H9 (cell line): ENCODE measurements around the gene POLR2L. TPM values are rescaled to one million over a fixed set of nuclear protein-coding genes. Genes with fewer than 3 reads are reported as not detected.
A peak's percentile ranks its signal among the peaks of the same experiment; 100 is the strongest.

Source experiments
- DNase-seq: peaks from one replicate; pipeline ENCODE4 v3.0.0-alpha.2; 2017
- H2AFZ ChIP-seq: one replicate; pipeline ENCODE4 v1.6.1; 2013; ENCODE audit warnings: mild to moderate bottlenecking, low read length, control low read depth, moderate library complexity
- H2AK5ac ChIP-seq: 2 replicates; pipeline ENCODE4 v1.6.1; 2013; ENCODE audit warnings: low read length, control low read depth, mixed read lengths; ENCODE audit not compliant: insufficient read length
- H2BK120ac ChIP-seq: one replicate; pipeline ENCODE4 v1.6.1; 2013; ENCODE audit warnings: low read depth, mild to moderate bottlenecking, low read length, control low read depth, inconsistent platforms; ENCODE audit not compliant: poor library complexity, severe bottlenecking
- H2BK12ac ChIP-seq: 2 replicates; pipeline ENCODE4 v1.6.1; 2013; ENCODE audit warnings: low read length, control low read depth, mixed read lengths, low read depth; ENCODE audit not compliant: insufficient read length
- H2BK15ac ChIP-seq: 2 replicates; pipeline ENCODE4 v1.6.1; 2013; ENCODE audit warnings: low read depth, low read length, control low read depth
- H2BK20ac ChIP-seq: one replicate; pipeline ENCODE4 v1.6.1; 2013; ENCODE audit warnings: low read depth, mild to moderate bottlenecking, low read length, control low read depth, inconsistent platforms; ENCODE audit not compliant: poor library complexity, severe bottlenecking
- H2BK5ac ChIP-seq: 2 replicates; pipeline ENCODE4 v1.6.1; 2013; ENCODE audit warnings: low read length, control low read depth, mixed read lengths; ENCODE audit not compliant: insufficient read length
- H3K14ac ChIP-seq: 2 replicates; pipeline ENCODE4 v1.6.1; 2013; ENCODE audit warnings: low read length, control low read depth; ENCODE audit not compliant: insufficient read depth
- H3K18ac ChIP-seq: 2 replicates; pipeline ENCODE4 v1.6.1; 2013; ENCODE audit warnings: low read depth, mild to moderate bottlenecking, mixed read lengths, low read length, control low read depth; ENCODE audit not compliant: insufficient read length
- H3K23ac ChIP-seq: 2 replicates; pipeline ENCODE4 v1.6.1; 2013; ENCODE audit warnings: low read length, control low read depth, mixed read lengths, low read depth; ENCODE audit not compliant: insufficient read length
- H3K23me2 ChIP-seq: 2 replicates; pipeline ENCODE4 v1.6.1; 2013; ENCODE audit warnings: low read depth, mild to moderate bottlenecking, mixed read lengths, low read length, control low read depth; ENCODE audit not compliant: insufficient read length, poor library complexity, severe bottlenecking
- H3K27ac ChIP-seq: 2 replicates; pipeline ENCODE4 v1.5.1; 2013; ENCODE audit warnings: low read length, control low read depth, mixed read lengths, low read depth; ENCODE audit not compliant: insufficient read length
- H3K27me3 ChIP-seq: 2 replicates; pipeline ENCODE4 v1.6.1; 2013; ENCODE audit warnings: low read length, control low read depth, inconsistent platforms; ENCODE audit not compliant: insufficient read depth
- H3K4ac ChIP-seq: 2 replicates; pipeline ENCODE4 v1.6.1; 2013; ENCODE audit warnings: low read depth, mild to moderate bottlenecking, control low read depth, inconsistent platforms, low read length, moderate library complexity
- H3K4me1 ChIP-seq: 2 replicates; pipeline ENCODE4 v1.6.1; 2013; ENCODE audit warnings: low read length, control low read depth, inconsistent platforms; ENCODE audit not compliant: insufficient read depth
- H3K4me2 ChIP-seq: 2 replicates; pipeline ENCODE4 v1.6.1; 2013; ENCODE audit warnings: low read length, control low read depth, mixed read lengths; ENCODE audit not compliant: insufficient read length, insufficient read depth
- H3K56ac ChIP-seq: 2 replicates; pipeline ENCODE4 v1.6.1; 2013; ENCODE audit warnings: low read depth, mild to moderate bottlenecking, mixed read lengths, low read length, control low read depth; ENCODE audit not compliant: insufficient read length
- H3K79me1 ChIP-seq: 2 replicates; pipeline ENCODE4 v1.6.1; 2013; ENCODE audit warnings: low read depth, mild to moderate bottlenecking, moderate library complexity, low read length, control low read depth, inconsistent platforms; ENCODE audit not compliant: insufficient read depth, poor library complexity, severe bottlenecking
- H3K79me2 ChIP-seq: 2 replicates; pipeline ENCODE4 v1.6.1; 2013; ENCODE audit warnings: low read length, control low read depth, inconsistent platforms; ENCODE audit not compliant: insufficient read depth
- H3K9ac ChIP-seq: 2 replicates; pipeline ENCODE4 v1.6.1; 2013; ENCODE audit warnings: low read length, control low read depth, mixed read lengths; ENCODE audit not compliant: insufficient read length; ENCODE audit errors: extremely low read depth
- H3K9me3 ChIP-seq: one replicate; pipeline ENCODE4 v1.6.1; 2013; ENCODE audit warnings: low read depth, low read length, inconsistent platforms; ENCODE audit not compliant: control insufficient read depth
- H3T11ph ChIP-seq: one replicate; pipeline ENCODE4 v1.6.1; 2013; ENCODE audit warnings: mild to moderate bottlenecking, low read length, control low read depth, inconsistent platforms
- H4K20me1 ChIP-seq: one replicate; pipeline ENCODE4 v1.6.1; 2013; ENCODE audit not compliant: control insufficient read depth, insufficient read length, insufficient read depth
- H4K5ac ChIP-seq: 2 replicates; pipeline ENCODE4 v1.6.1; 2013; ENCODE audit warnings: low read depth, mild to moderate bottlenecking, mixed read lengths, low read length, control low read depth; ENCODE audit not compliant: insufficient read length
- H4K8ac ChIP-seq: replicated peaks from 2 replicates; pipeline ENCODE4 v1.6.1; 2013; ENCODE audit warnings: low read length, control low read depth, mixed read lengths, low read depth; ENCODE audit not compliant: insufficient read length
- H4K91ac ChIP-seq: 2 replicates; pipeline ENCODE4 v1.6.1; 2013; ENCODE audit warnings: low read depth, mild to moderate bottlenecking, moderate library complexity, mixed read lengths, low read length, control low read depth; ENCODE audit not compliant: insufficient read length
- H3K27ac Mint-ChIP-seq, 3 experiments: 2 replicates in 2 of 3; 3 replicates in 1 of 3; pipeline ENCODE4 v1.8.0; 2020 to 2021; ENCODE audit warnings: mixed read lengths in 3 of 3, mild to moderate bottlenecking in 1 of 3, moderate library complexity in 1 of 3
- H3K27me3 Mint-ChIP-seq: 2 replicates; pipeline ENCODE4 v1.8.0; 2021; ENCODE audit warnings: low read depth, mild to moderate bottlenecking, moderate library complexity, mixed read lengths
- H3K36me3 Mint-ChIP-seq, 3 experiments: 2 replicates in 2 of 3; 3 replicates in 1 of 3; pipeline ENCODE4 v1.8.0; 2020 to 2021; ENCODE audit warnings: low read depth in 3 of 3, mixed read lengths in 3 of 3; ENCODE audit not compliant: insufficient read depth in 1 of 3
- H3K4me1 Mint-ChIP-seq, 2 experiments: 2 replicates each; pipeline ENCODE4 v1.8.0; 2020; ENCODE audit warnings: mixed read lengths in 2 of 2
- H3K4me3 Mint-ChIP-seq, 2 experiments: 2 replicates in 1 of 2; 3 replicates in 1 of 2; pipeline ENCODE4 v1.8.0; 2020 to 2021; ENCODE audit warnings: mild to moderate bottlenecking in 2 of 2, mixed read lengths in 2 of 2, moderate library complexity in 1 of 2
- H3K9me3 Mint-ChIP-seq, 2 experiments: 2 replicates in 1 of 2; 3 replicates in 1 of 2; pipeline ENCODE4 v1.8.0; 2020; ENCODE audit warnings: mild to moderate bottlenecking in 2 of 2, mixed read lengths in 2 of 2, moderate library complexity in 1 of 2
- whole genome bisulfite sequencing: extraction: QIAGEN DNeasy Blood & Tissue Kit; methylation state at CpG from one replicate; pipeline ENCODE4 v1.1.7; 2013; ENCODE audit warnings: missing lambda C conversion rate, low lambda C conversion rate, mixed read lengths; ENCODE audit not compliant: insufficient read length; ENCODE audit errors: extremely low coverage; 5-methylcytosine and 5-hydroxymethylcytosine counted together
- total RNA-seq: library from RNA; stranded (reverse); gene quantifications from 2 replicates; pipeline ENCODE4 v1.2.1, GENCODE V29; 2021
- TF ChIP-seq, protein P1 (sequence below): fragments of 200-600 bp; sonication (generic); conservative IDR thresholded peaks from 3 replicates; pipeline ENCODE4 v1.8.0; 2021; ENCODE audit warnings: antibody characterized with exemption, mild to moderate bottlenecking

Gene POLR2L
- total RNA-seq, 1 experiment from 2014 or later, result 135 TPM

GRCh38 chr11:815675-816432 lies 26.5 kb downstream of the POLR2L start:
- no peak overlapping the region for H4K8ac ChIP-seq
- no peak overlapping the region for H4K5ac ChIP-seq
- no peak overlapping the region for H3K18ac ChIP-seq
- H4K20me1 ChIP-seq, result no peaks in the 10 kb centered on the region
- no peaks in the 10 kb centered on the region for H3K4me1 ChIP-seq
- H3K23me2 ChIP-seq, result peaks cover 7% of the 10 kb centered on the region
- Mint-ChIP-seq H3K4me1 (peaks cover 15 to 31% of the 10 kb centered on the region in 2 experiments), H3K27me3 (peaks cover 2% of the 10 kb centered on the region; the same call in 1 of the 2 replicates), H3K4me3 (no peak overlapping the region), H3K36me3 (peaks cover 21 to 33% (median 23%) of the 10 kb centered on the region in 3 experiments), H3K27ac (peak overlapping the region in 1 of 3 experiments; percentile 63; a peak in 1 of 7 replicates), H3K9me3 (no peaks in the 10 kb centered on the region)
- TF ChIP-seq, protein P1, sequence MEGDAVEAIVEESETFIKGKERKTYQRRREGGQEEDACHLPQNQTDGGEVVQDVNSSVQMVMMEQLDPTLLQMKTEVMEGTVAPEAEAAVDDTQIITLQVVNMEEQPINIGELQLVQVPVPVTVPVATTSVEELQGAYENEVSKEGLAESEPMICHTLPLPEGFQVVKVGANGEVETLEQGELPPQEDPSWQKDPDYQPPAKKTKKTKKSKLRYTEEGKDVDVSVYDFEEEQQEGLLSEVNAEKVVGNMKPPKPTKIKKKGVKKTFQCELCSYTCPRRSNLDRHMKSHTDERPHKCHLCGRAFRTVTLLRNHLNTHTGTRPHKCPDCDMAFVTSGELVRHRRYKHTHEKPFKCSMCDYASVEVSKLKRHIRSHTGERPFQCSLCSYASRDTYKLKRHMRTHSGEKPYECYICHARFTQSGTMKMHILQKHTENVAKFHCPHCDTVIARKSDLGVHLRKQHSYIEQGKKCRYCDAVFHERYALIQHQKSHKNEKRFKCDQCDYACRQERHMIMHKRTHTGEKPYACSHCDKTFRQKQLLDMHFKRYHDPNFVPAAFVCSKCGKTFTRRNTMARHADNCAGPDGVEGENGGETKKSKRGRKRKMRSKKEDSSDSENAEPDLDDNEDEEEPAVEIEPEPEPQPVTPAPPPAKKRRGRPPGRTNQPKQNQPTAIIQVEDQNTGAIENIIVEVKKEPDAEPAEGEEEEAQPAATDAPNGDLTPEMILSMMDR, result no peak
- no peaks in the 10 kb centered on the region for H3K9me3 ChIP-seq
- no peak overlapping the region for H2BK5ac ChIP-seq
- no peak overlapping the region for H2AK5ac ChIP-seq
- no peak overlapping the region for H2BK20ac ChIP-seq
- no peak overlapping the region for H3K56ac ChIP-seq
- H3K4me2 ChIP-seq, result no peak overlapping the region
- no CpG with 5 or more reads among the region's 11 CpGs for whole genome bisulfite sequencing
- no peak overlapping the region for H3T11ph ChIP-seq
- H3K4ac ChIP-seq, result no peak overlapping the region
- no peaks in the 10 kb centered on the region for H3K27me3 ChIP-seq
- H2BK15ac ChIP-seq, result no peak overlapping the region
- no peak overlapping the region for H3K23ac ChIP-seq
- H2BK12ac ChIP-seq, result no peak overlapping the region
- H2BK120ac ChIP-seq, result no peak overlapping the region
- H3K79me2 ChIP-seq, result peaks cover 2% of the 10 kb centered on the region; the same call in 1 of the 2 replicates
- no peak for DNase-seq
- no peak overlapping the region for H2AFZ ChIP-seq
- H3K9ac ChIP-seq, result no peak overlapping the region
- H3K27ac ChIP-seq, result no peak overlapping the region
- H3K79me1 ChIP-seq, result peaks cover 4% of the 10 kb centered on the region
- H3K14ac ChIP-seq, result no peak overlapping the region
- H4K91ac ChIP-seq, result no peak overlapping the region
